HUDEP-2 (cell line): ENCODE data around the gene PPT2.
"Not testable (repeated sequence)": the region's sequence is repeated elsewhere in the genome, so short reads cannot be mapped to it uniquely, and the experiment has no call there.

Experiments
- DNase-seq, 76 experiments: peaks; one replicate each; lab custom pipeline; 2025; ENCODE audit not compliant: unreplicated experiment in 76 of 76; lab: John Stamatoyannopoulos, UW

The PPT2 gene

GRCh38 chr6:32123681-32124080, 30.3 kb upstream of the PPT2 start:
- DNase-seq: no peak

DNA sequence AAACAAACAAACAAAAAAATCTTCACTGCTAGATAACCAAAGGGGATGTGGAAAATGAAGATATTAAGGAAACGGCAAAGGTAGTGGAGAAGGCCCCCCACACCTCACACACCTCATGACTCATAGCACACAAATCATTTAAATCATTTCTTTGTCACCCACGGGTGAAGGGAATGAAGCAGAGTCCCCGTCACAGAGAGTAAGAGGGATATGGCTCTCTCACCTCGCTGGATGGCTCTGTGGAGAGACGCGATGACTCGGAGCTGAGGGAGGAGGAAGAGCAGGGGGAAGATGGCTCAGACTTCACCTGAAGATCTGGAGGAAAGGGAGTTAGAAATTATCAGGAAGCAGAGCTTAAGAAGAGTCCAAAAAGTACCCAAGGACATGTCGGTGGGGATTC, 27.1 kb upstream of the PPT2 start:
- peak in 1 of 76 experiments; percentile 7 for DNase-seq

DNA sequence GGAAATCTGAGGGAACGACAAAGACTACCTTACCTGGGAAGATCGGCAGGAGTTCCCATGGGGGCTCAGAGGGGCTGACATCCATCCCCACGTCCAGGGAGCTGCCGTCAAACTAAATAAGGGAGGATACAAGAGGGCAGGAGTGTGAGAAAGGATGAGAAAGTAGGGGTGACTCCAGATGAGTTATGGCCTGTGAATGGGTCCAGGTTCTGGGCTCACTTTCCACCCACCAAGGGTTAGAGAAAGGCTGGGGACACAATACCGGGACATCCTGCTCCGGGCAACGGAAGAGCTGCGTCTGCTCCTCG, 26.6 kb upstream of the PPT2 start:
- DNase-seq: no peak

- DNase-seq: peak in 75 of 76 experiments; percentile 73 to 100 (median 99)
These were observed 26.0 kb upstream of the PPT2 start, which contains the start of gene ATF6B for GRCh38 chr6:32127717-32128592. TSS of gene ATF6B (minus strand) at chr6:32128246. CDS start at chr6:32128207, 39 bp downstream.

DNA sequence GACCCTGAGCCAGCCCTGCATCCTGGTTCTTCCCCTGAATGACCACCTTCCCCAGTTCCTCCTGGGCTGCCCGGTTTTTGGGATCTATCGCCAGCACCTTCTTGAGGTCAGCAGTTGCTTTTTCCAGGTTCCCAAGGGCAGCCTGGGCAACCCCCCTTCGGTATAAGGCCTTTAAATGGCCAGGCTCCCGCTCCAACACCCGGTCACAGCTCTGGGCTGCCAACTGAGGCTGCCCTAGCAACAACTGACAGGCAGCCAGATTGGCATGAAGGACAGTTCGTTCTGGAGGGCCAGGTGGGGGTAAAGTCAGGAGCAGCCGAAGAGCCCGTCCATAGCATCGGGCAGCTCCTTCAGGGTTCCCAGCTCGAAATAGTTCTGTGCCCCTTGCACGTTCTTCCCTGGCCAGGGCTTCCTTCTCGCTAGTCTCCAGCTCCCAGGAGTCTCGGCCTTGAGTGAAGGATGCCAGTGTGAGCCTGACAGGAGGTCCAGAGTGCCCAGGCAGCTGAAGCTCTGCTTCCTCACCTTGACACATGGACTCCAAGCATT, 25.1 kb upstream of the PPT2 start:
- DNase-seq: no peak

DNA sequence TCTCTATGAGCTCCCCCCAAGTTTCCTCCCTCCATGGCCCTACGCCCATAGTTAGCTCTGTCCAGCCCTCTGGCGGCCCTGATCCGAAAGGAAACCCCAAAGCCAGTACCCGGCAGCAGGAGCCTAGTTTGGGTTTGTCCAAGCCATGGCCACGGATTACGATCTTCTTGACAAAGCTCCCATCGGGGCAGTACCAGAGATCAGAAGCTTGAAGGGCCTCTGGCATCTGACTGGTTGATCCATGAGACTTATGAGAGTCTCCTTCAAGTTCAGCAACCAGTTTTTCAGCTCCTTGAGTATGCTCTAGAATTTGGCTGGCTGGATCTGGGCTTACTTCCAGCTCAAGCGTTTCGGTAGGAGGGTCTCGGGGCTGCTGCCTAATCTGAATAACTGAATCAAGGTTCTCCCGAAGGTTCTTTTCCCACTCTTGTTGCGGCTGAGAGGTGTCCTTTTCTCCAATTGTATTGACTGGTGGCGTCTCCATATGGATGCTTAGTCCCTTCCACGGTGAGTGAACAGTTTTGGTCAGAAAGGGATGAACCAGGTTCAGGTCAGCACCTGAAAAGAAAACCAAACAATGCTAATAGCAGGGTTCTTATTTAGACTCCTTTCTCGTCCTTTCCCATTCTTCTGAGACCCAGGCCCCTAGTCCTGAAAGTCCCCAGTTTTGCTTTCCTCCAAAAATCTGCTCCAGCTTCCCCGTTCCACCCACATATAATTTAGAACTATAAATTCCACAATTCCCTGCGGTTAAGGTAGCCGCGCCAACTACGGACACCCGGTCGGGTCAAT, 24.4 kb upstream of the PPT2 start:
- DNase-seq: peak in 16 of 76 experiments; percentile 19 to 60 (median 39)

DNA sequence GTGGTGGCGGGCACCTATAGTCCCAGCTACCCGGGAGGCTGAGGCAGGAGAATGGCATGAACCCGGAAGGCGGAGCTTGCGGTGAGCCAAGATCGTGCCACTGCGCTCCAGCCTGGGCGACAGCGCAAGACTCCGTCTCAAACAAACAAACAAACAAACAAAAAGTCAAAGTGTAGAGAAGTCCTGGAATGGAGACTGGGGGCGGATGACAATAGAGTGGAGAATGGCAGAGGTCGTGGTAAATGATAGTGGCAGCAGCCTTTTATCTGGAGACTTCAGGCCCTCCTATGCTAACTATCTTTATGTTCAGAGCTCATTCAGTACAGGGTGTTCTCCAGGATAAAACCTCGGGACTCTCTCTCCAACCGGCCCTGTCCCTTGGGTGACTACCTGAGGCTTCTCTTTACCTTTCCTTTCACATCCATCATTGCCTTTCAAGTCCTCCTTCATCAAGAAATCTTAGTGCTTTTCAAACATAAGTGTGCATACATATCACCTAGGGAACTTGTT, 22.4 kb upstream of the PPT2 start:
- DNase-seq: peak in 72 of 76 experiments; percentile 33 to 93 (median 74)

DNA sequence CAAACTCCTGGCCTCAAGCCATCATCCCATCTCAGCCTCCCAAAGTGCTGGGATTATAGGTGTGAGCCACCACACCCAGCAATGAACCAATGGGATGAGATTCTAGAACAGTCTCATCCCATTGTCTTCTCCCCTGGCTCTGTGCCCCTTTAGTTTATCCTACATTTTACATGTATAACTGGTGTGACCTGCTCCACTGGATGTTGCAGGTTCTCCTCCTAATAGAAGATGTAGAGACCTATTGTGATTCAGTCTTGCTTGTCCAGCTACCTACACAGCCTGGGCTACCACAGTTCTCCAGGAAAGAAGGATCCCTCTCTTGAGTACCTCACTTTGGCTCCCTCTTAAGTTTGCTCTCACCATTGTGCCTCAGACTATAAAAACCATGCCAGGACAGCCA, 21.8 kb upstream of the PPT2 start:
- peak in 3 of 76 experiments; percentile 27 to 55 (median 49) for DNase-seq

GRCh38 chr6:32133786-32134185, 20.2 kb upstream of the PPT2 start:
- DNase-seq: no peak

- no peak for DNase-seq
These were observed 16.5 kb upstream of the PPT2 start for GRCh38 chr6:32137454-32137853.

DNA sequence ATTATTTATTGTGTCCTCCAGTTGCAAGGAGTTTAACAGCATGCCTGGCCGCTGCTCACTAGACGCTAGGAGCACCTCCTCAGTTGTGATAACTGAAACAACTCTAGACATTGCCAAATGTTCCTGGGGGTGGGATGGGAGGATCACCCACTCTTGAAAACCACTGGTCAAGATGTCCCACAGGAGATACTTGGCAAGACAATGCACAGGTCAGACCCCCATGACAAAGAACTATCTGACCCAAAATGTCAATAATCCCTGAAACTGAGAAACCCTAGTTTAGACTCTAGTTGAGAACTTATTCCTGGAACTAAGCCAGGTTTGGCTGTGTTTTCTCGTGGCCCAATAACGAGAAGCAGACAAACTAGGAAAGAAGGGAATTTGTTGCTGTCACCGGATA, 14.4 kb upstream of the PPT2 start:
- DNase-seq: no peak

GRCh38 chr6:32140420-32141046, 13.4 kb upstream of the PPT2 start:
- DNase-seq: peak in 38 of 76 experiments; percentile 16 to 72 (median 38)

- DNase-seq: not testable (repeated sequence)
These were observed 9.7 kb upstream of the PPT2 start for GRCh38 chr6:32144238-32144637.

DNA sequence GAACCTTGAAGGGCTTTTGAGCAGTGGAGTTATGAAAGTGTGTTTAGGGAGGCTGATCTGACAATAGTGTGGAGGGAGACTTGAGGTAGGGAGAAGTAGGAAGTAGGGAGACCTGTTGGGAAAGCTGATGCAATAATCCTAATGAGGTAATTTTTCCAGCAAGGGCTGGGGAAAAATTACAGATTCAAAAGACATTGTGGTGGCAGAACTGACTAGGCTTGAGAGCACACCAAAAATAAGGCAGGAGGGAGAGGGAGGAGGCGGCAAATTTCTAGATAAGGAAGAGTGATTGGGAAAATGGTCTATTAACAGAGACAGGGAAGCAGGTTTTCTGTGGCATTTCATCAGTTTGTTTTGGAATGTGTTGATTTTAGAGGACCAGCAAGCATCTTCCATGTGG, 7.7 kb upstream of the PPT2 start:
- no peak for DNase-seq

- DNase-seq: no peak
These were observed 7.3 kb upstream of the PPT2 start for GRCh38 chr6:32146687-32147086.

- DNase-seq: peak in 11 of 76 experiments; percentile 19 to 44 (median 29)
These were observed 6.4 kb upstream of the PPT2 start for GRCh38 chr6:32147401-32148132.

- DNase-seq: peak in 35 of 76 experiments; percentile 12 to 72 (median 42)
These were observed 5.5 kb upstream of the PPT2 start for GRCh38 chr6:32148289-32149091.

- no peak for DNase-seq
These were observed 4.7 kb upstream of the PPT2 start for GRCh38 chr6:32149092-32149755.
